HUES6 (cell line): ENCODE results near the gene TNXB.
"Not testable (repeated sequence)": the region's sequence is repeated elsewhere in the genome, so short reads cannot be mapped to it uniquely, and the experiment has no call there.

Experiments used
- H3K27ac ChIP-seq: 2 replicates; pipeline ENCODE4 v1.7.0; 2013; ENCODE audit warnings: low read depth, mild to moderate bottlenecking, low read length, inconsistent platforms
- H3K27me3 ChIP-seq: 2 replicates; pipeline ENCODE4 v1.6.1; 2013; ENCODE audit warnings: low read length; ENCODE audit not compliant: control insufficient read depth, insufficient read depth
- H3K36me3 ChIP-seq: 2 replicates; pipeline ENCODE4 v1.6.1; 2013; ENCODE audit warnings: low read length; ENCODE audit not compliant: control insufficient read depth, insufficient read depth
- H3K4me1 ChIP-seq: 2 replicates; pipeline ENCODE4 v1.6.1; 2013; ENCODE audit warnings: low read length; ENCODE audit not compliant: control insufficient read depth, insufficient read depth
- H3K4me3 ChIP-seq: 2 replicates; pipeline ENCODE4 v1.5.1; 2013; ENCODE audit warnings: low read depth, low read length
- H3K9ac ChIP-seq: one replicate; pipeline ENCODE4 v1.6.1; 2013; ENCODE audit warnings: mild to moderate bottlenecking, low read length
- H3K9me3 ChIP-seq: 2 replicates; pipeline ENCODE4 v1.6.1; 2013; ENCODE audit warnings: low read depth, low read length; ENCODE audit not compliant: control insufficient read depth, insufficient read depth

The TNXB gene

DNA sequence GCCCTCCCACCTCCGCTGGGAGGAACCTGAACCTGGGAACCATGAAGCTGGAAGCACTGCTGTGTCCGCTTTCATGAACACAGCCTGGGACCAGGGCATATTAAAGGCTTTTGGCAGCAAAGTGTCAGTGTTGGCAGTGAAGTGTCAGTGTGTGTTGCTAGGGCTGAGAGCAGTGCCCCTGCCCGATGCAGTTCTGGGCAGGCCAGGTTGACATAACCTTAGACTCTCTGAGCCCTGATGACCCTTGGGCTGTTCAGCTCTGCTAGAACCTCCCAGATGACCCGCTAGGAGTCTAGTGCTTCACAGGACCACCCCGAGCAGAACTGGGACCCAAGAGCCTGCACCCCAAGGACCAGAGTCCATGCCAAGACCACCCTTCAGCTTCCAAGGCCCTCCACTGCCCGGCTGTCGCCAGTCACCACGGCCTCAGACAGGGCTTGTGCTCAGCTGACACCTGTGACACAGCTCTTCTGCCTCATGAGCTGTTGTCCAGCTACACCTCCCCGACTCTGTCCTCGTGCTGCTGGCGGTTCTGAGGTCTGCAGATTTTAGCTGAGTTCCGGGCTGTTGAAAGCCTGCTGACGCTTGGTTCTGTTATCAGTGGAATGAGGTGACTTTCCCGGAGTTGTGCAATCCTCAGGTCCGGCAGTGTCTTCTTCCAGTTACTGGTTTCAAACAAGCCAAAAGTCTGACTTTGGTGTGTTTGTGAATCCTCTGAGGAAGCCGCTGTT, 73.7 kb downstream of the TNXB start:
- H3K9ac ChIP-seq: not testable (repeated sequence)

DNA sequence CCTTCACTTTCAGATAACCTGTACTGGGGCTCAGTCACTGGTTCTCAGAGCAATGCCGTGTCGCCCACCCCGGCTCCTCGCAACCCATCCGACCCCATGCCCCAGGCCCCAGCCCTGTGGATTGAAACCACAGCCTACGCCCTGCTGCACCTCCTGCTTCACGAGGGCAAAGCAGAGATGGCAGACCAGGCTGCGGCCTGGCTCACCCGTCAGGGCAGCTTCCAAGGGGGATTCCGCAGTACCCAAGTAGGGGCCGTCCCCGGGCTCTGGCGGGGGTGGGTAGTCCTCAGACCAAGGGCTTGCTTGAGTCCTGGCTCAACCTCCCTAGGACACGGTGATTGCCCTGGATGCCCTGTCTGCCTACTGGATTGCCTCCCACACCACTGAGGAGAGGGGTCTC, 79.6 kb downstream of the TNXB start:
- H3K27me3 ChIP-seq, H3K4me1 ChIP-seq, H3K36me3 ChIP-seq, H3K9ac ChIP-seq, H3K4me3 ChIP-seq, H3K27ac ChIP-seq, H3K9me3 ChIP-seq: not testable (repeated sequence)

More for the DNA sequence above, 73.7 kb downstream of the TNXB start:
- not testable (repeated sequence) for H3K36me3 ChIP-seq, H3K27me3 ChIP-seq, H3K4me1 ChIP-seq, H3K9me3 ChIP-seq, H3K27ac ChIP-seq, H3K4me3 ChIP-seq

DNA sequence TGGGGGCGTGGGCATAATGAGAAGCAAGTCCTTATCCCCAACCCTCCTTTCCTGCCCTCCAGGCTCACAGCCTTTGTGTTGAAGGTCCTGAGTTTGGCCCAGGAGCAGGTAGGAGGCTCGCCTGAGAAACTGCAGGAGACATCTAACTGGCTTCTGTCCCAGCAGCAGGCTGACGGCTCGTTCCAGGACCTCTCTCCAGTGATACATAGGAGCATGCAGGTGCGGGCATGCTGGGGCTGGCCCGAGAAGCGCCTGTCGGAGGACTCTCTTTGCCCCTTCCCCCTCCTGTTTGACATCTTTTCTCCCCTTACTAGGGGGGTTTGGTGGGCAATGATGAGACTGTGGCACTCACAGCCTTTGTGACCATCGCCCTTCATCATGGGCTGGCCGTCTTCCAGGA, 80.5 kb downstream of the TNXB start:
- not testable (repeated sequence) for H3K9ac ChIP-seq, H3K36me3 ChIP-seq, H3K9me3 ChIP-seq, H3K4me3 ChIP-seq, H3K4me1 ChIP-seq, H3K27me3 ChIP-seq, H3K27ac ChIP-seq

DNA sequence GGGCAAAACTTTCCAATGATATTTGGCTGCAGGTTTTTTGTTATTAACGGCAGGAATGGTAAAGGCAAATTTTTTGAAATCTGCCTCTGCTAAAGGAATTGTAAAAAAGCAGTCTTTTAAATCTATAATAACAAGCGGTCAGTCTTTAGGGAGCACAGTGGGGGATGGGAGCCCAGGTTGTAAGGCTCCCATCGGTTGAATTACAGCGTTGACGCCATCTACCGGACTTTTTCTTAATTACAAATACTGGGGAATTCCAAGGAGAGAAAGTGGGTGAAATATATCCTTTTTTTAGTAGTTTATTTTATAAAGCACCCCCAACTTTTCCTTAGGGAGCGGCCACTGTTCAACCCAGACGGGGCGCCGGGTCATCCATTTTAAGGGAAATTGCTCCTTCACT, 87.0 kb downstream of the TNXB start:
- not testable (repeated sequence) for H3K4me3 ChIP-seq, H3K27me3 ChIP-seq, H3K36me3 ChIP-seq, H3K9ac ChIP-seq, H3K4me1 ChIP-seq, H3K9me3 ChIP-seq, H3K27ac ChIP-seq

DNA sequence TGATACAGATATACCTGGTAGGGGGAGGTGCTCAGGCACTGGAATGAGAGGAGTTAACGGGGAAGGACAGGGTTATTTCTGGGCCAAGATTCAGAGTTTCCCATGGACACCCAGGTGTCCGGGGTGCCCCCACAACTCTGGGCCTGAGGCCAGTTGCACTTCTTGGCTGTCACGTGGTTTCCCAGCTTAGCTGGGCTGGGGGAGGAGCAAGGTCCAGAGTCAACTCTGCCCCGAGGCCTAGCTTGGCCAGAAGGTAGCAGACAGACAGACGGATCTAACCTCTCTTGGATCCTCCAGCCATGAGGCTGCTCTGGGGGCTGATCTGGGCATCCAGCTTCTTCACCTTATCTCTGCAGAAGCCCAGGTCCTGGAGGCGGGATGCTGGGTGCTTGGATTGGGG, 94.6 kb downstream of the TNXB start, which contains the start of gene C4B:
Gene C4B (plus strand): TSS at position 249 of the 400 bp plus-strand sequence. CDS start 51 bp downstream, at position 300.
- H3K27ac ChIP-seq, H3K9ac ChIP-seq, H3K4me1 ChIP-seq, H3K4me3 ChIP-seq, H3K27me3 ChIP-seq, H3K36me3 ChIP-seq, H3K9me3 ChIP-seq: not testable (repeated sequence)

DNA sequence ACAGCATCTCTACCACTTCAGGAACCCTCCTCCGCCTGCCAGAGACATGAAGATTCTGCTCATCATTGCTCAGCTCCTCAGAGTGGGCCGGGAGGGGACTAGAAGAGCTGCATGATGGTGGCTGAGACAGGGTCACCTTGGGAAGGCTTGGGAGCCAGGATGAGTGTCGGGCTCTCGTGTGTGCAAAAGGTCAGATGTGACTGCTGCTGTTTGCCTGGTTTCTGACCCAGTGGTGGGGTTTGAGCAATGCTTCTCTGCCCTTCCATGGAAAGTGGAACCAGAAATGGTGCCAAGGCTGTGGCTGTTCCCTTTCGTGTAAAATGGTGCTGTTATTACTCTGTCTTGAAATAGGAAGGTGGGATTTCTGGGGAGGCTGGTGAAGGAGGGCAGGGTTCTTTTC, 95.4 kb downstream of the TNXB start:
- not testable (repeated sequence) for H3K9ac ChIP-seq, H3K27me3 ChIP-seq, H3K4me3 ChIP-seq, H3K27ac ChIP-seq, H3K9me3 ChIP-seq, H3K36me3 ChIP-seq, H3K4me1 ChIP-seq

DNA sequence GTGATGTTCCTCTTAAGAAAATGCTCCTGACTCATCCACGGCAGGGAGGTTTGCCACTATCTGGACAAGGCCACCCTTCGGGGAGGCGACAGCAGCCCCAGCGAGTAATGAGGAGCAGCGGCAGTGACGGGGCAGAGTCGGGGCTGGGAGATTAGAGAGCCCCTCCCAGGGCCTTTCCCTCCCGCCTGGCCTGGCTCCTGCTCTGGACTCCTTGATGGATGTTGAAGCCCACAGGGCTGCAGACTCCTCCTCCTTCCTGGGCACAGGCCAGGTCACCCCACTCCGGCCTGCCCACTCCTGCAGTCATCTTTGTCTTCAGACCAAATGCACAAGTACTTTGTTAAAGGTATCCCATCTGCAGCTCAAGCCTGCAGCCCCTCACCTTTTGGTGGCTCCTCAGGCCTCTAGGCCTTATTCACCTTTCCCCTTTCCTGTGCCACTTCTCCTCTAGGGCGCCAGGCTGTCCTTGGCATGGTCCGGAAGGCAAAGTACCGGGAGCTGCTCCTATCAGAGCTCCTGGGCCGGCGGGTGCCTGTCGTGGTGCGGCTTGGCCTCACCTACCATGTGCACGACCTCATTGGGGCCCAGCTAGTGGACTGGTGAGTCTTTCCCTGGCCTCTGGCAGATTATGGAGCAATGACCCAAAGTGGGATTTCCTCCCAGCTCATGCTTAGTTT, 96.1 kb downstream of the TNXB start:
- H3K9me3 ChIP-seq: not testable (repeated sequence)

DNA sequence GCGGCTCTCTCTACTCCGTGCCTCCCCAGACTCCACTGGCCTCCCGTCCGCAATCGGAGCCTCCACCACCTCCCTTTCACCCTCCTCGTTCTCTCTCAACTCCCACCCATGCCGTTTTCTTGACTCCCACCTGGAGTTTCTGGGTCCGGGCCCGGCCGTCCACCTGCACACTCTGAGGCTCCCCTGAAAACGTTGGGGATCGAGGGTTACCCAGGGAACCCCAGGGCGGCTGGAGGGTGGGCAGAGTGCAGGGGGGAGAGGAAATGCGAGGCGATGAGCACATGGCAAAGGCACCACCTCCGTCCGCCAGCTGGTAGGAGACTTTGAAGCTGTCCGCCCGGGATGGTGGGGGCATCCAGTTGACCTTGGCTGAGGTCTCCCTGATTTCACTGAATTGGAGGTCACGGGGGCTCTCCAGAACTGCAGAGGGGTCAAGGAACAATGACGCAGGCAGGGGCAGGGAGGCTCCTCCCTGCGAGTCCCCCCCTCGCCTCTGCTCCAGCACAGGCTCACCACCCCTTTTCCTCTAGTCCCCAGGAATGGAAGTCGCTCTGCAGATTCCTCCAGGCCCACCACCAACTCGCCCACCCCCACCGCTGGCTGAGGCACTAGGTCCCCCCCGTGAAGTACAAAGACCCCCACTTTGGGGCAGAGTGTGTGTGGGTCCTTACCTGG, 98.1 kb downstream of the TNXB start:
- not testable (repeated sequence) for H3K4me3 ChIP-seq

More for the DNA sequence above, 96.1 kb downstream of the TNXB start:
- H3K27me3 ChIP-seq, H3K4me3 ChIP-seq, H3K27ac ChIP-seq, H3K36me3 ChIP-seq, H3K4me1 ChIP-seq, H3K9ac ChIP-seq: not testable (repeated sequence)

DNA sequence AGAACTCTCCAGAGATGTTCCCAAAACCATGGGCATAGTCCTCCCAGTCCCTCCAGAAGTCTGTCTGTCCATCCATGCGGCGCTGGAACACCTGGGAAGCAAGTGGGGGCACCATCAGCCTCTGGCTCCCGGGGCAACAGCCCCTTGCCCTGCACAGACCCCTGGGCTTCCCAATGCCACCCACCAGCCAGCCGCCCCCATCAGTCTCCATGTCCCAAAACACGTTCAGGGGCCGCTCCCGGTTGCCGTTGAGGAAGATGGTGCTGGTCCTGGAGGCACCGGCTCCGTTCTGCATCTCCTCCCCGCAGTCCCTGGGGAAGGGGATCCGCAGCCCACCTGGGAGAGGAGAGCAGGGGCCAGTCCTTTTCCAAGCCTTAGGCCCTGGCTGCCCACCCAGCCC, 99.6 kb downstream of the TNXB start:
- not testable (repeated sequence) for H3K4me1 ChIP-seq, H3K36me3 ChIP-seq, H3K9me3 ChIP-seq, H3K9ac ChIP-seq, H3K27me3 ChIP-seq, H3K4me3 ChIP-seq, H3K27ac ChIP-seq

More for the DNA sequence above, 98.1 kb downstream of the TNXB start:
- H3K36me3 ChIP-seq, H3K27me3 ChIP-seq, H3K27ac ChIP-seq, H3K9me3 ChIP-seq, H3K9ac ChIP-seq, H3K4me1 ChIP-seq: not testable (repeated sequence)

DNA sequence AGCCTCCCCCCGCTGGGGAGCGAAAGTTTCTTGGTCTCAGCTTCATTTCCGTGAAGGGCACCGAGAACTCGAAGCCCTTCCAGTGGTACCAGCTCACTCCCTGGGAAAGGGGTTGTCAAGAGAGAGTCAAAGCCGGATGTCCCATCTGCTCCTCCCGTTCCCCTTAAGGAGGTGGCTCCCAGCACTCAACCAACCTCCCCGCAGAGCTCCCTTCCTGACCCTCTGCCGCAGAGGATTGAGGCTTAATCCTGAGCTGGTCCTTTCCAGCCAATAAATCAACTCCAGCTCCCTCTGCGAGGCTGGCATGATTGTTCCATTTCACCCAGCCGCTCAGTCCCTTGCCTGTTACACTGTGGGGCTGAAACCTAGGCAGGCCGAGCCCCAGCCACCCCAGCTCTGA, 100.5 kb downstream of the TNXB start:
- not testable (repeated sequence) for H3K9me3 ChIP-seq, H3K36me3 ChIP-seq, H3K27ac ChIP-seq, H3K4me1 ChIP-seq, H3K4me3 ChIP-seq, H3K27me3 ChIP-seq, H3K9ac ChIP-seq

DNA sequence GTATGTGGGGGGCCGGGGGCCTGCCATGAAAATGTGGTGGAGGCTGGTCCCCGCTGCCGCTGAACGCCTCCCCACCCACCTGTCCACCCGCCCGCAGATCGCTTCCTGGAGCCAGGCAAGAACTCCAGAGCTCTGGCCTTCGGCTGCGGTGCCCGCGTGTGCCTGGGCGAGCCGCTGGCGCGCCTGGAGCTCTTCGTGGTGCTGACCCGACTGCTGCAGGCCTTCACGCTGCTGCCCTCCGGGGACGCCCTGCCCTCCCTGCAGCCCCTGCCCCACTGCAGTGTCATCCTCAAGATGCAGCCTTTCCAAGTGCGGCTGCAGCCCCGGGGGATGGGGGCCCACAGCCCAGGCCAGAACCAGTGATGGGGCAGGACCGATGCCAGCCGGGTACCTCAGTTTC, 101.1 kb downstream of the TNXB start:
- H3K36me3 ChIP-seq, H3K27ac ChIP-seq, H3K4me1 ChIP-seq, H3K9me3 ChIP-seq, H3K4me3 ChIP-seq, H3K9ac ChIP-seq, H3K27me3 ChIP-seq: not testable (repeated sequence)
